SK-N-SH (cell line): ENCODE data around the gene EFCC1. TPM values are rescaled to one million over a fixed set of nuclear protein-coding genes. Genes with fewer than 3 reads are reported as not detected.
A peak's percentile ranks its signal among the peaks of the same experiment; 100 is the strongest.

Experiments
- CTCF ChIA-PET: fragments of 300-600, 350-600 bp; formaldehyde crosslinking; extraction: SDS; loops from one replicate; lab custom pipeline; 2021; lab: Yijun Ruan, JAX
- POLR2A ChIA-PET: fragments of 350-600 bp; sonication (Branson Sonifier 250); formaldehyde crosslinking; extraction: SDS; loops from one replicate; lab custom pipeline; 2020; ENCODE audit warnings: antibody characterized with exemption, inconsistent platforms; lab: Yijun Ruan, JAX
- DNase-seq: peaks from one replicate; pipeline ENCODE4 v3.0.0; 2012
- H2AFZ ChIP-seq: fragments of 200-600 bp; sonication (generic); 2 replicates; pipeline ENCODE4 v1.8.1; 2016; ENCODE audit warnings: antibody characterized with exemption, mild to moderate bottlenecking, low read depth
- H3F3A ChIP-seq: fragments of 200-600 bp; sonication (generic); replicated peaks from 2 replicates; pipeline ENCODE3; 2016; ENCODE audit warnings: antibody characterized with exemption, mild to moderate bottlenecking; ENCODE audit not compliant: insufficient read depth
- H3K27ac ChIP-seq, 2 experiments: fragments of 200-500 bp in 1 of 2; fragments of 200-600 bp in 1 of 2; sonication (Bioruptor generic) in 1 of 2; sonication (generic), shearing (Covaris generic) in 1 of 2; 2 replicates each; pipeline versions ENCODE4 v1.5.1 to v1.6.1; 2014 to 2016; ENCODE audit warnings: low read depth in 2 of 2, inconsistent platforms in 1 of 2, low read length in 1 of 2, mild to moderate bottlenecking in 1 of 2, mixed read lengths in 1 of 2
- H3K27me3 ChIP-seq: fragments of 200-600 bp; sonication (generic), shearing (Covaris generic); 2 replicates; pipeline ENCODE4 v1.6.1; 2016; ENCODE audit warnings: mixed run types; ENCODE audit not compliant: insufficient read depth
- H3K36me3 ChIP-seq, 2 experiments: fragments of 200-500 bp in 1 of 2; fragments of 200-600 bp in 1 of 2; sonication (Bioruptor generic) in 1 of 2; sonication (generic) in 1 of 2; replicated peaks in 1 of 2; 2 replicates each; pipeline versions ENCODE3 to v1.5.1; 2014 to 2016; ENCODE audit warnings: low read length in 1 of 2, mild to moderate bottlenecking in 1 of 2; ENCODE audit not compliant: insufficient read depth in 2 of 2, control insufficient read depth in 1 of 2
- H3K4me1 ChIP-seq, 2 experiments: fragments of 200-500 bp in 1 of 2; fragments of 200-600 bp in 1 of 2; sonication (Bioruptor generic) in 1 of 2; sonication (generic), shearing (Covaris generic) in 1 of 2; 2 replicates each; pipeline versions ENCODE4 v1.5.1 to v1.6.1; 2014 to 2016; ENCODE audit warnings: low read depth in 1 of 2, low read length in 1 of 2, mixed run types in 1 of 2; ENCODE audit not compliant: insufficient read depth in 2 of 2, control insufficient read depth in 1 of 2
- H3K4me2 ChIP-seq: fragments of 200-600 bp; sonication (generic), shearing (Covaris generic); 2 replicates; pipeline ENCODE4 v1.6.1; 2017; ENCODE audit warnings: mixed run types
- H3K4me3 ChIP-seq, 2 experiments: fragments of 200-500 bp in 1 of 2; fragments of 200-600 bp in 1 of 2; sonication (Bioruptor generic) in 1 of 2; sonication (generic), shearing (Covaris generic) in 1 of 2; 2 replicates each; pipeline versions ENCODE4 v1.5.1 to v1.8.1; 2014 to 2016; ENCODE audit warnings: low read depth in 2 of 2, inconsistent platforms in 1 of 2, low read length in 1 of 2, mild to moderate bottlenecking in 1 of 2, mixed read lengths in 1 of 2, moderate library complexity in 1 of 2
- H3K79me2 ChIP-seq: fragments of 200-600 bp; sonication (generic); 2 replicates; pipeline ENCODE4 v1.8.1; 2017; ENCODE audit warnings: mild to moderate bottlenecking; ENCODE audit not compliant: insufficient read depth
- H3K9ac ChIP-seq: fragments of 200-600 bp; sonication (generic); 2 replicates; pipeline ENCODE4 v1.6.1; 2017; ENCODE audit warnings: mixed run types
- H3K9me2 ChIP-seq: fragments of 200-600 bp; sonication (generic); 2 replicates; pipeline ENCODE4 v1.6.1; 2017; ENCODE audit warnings: mixed run types
- H3K9me3 ChIP-seq: fragments of 200-600 bp; sonication (generic); 2 replicates; pipeline ENCODE4 v1.6.1; 2017; ENCODE audit warnings: mixed run types, mild to moderate bottlenecking, moderate library complexity
- H4K20me1 ChIP-seq: fragments of 200-600 bp; sonication (generic); 2 replicates; pipeline ENCODE4 v1.6.1; 2017; ENCODE audit warnings: mild to moderate bottlenecking, mixed run types; ENCODE audit not compliant: insufficient read depth
- EP300 ChIP-seq, 2 experiments: IDR thresholded peaks; 2 replicates each; pipeline versions ENCODE4 v1.4.0 to v1.6.1; 2012; ENCODE audit warnings: borderline replicate concordance in 1 of 2, low read depth in 1 of 2, low read length in 1 of 2
- FOXJ3 ChIP-seq: sonication (generic); formaldehyde crosslinking; IDR thresholded peaks from 2 replicates; pipeline ENCODE4 v1.5.1; 2020; ENCODE audit warnings: mild to moderate bottlenecking, missing genetic modification reagents
- FOXM1 ChIP-seq: IDR thresholded peaks from 2 replicates; pipeline ENCODE4 v1.4.0; 2012; ENCODE audit warnings: low read depth, mild to moderate bottlenecking
- GATA2 ChIP-seq: sonication (generic); formaldehyde crosslinking; IDR thresholded peaks from 2 replicates; pipeline ENCODE4 v1.5.0; 2020; ENCODE audit warnings: mild to moderate bottlenecking, missing genetic modification reagents
- IRF3 ChIP-seq: fragments of 150-350 bp; IDR thresholded peaks from 2 replicates; pipeline ENCODE4 v1.6.1; 2016; ENCODE audit warnings: mild to moderate bottlenecking, low read depth, low read length
- MEF2A ChIP-seq: IDR thresholded peaks from 2 replicates; pipeline ENCODE4 v1.4.0; 2012; ENCODE audit warnings: low read depth, borderline replicate concordance
- MXI1 ChIP-seq: IDR thresholded peaks from 2 replicates; pipeline ENCODE4 v1.6.1; 2012; ENCODE audit warnings: mild to moderate bottlenecking, low read depth, low read length, improper control_type of control experiment
- NRF1 ChIP-seq: IDR thresholded peaks from 2 replicates; pipeline ENCODE4 v1.6.1; 2012; ENCODE audit warnings: low read depth, mild to moderate bottlenecking, low read length
- REST ChIP-seq: IDR thresholded peaks from 2 replicates; pipeline ENCODE4 v1.6.1; 2012; ENCODE audit warnings: mild to moderate bottlenecking, low read depth, low read length, moderate library complexity
- RFX5 ChIP-seq: IDR thresholded peaks from 2 replicates; pipeline ENCODE4 v1.6.1; 2012; ENCODE audit warnings: mild to moderate bottlenecking, improper control_type of control experiment, low read length
- SMC3 ChIP-seq: IDR thresholded peaks from 2 replicates; pipeline ENCODE4 v1.6.1; 2012; ENCODE audit warnings: low read depth, low read length, improper control_type of control experiment
- TAF1 ChIP-seq: IDR thresholded peaks from 2 replicates; pipeline ENCODE4 v1.6.1; 2012; ENCODE audit warnings: low read depth, mild to moderate bottlenecking, low read length, moderate library complexity, borderline replicate concordance
- TCF12 ChIP-seq: IDR thresholded peaks from 2 replicates; pipeline ENCODE4 v1.4.0; 2012
- TEAD4 ChIP-seq: IDR thresholded peaks from 2 replicates; pipeline ENCODE4 v1.4.0; 2012; ENCODE audit warnings: mild to moderate bottlenecking, borderline replicate concordance; ENCODE audit not compliant: insufficient read depth
- USF1 ChIP-seq: IDR thresholded peaks from 2 replicates; pipeline ENCODE4 v1.4.0; 2012; ENCODE audit warnings: low read depth, borderline replicate concordance
- YY1 ChIP-seq: IDR thresholded peaks from 2 replicates; pipeline ENCODE4 v1.4.0; 2012; ENCODE audit warnings: low read depth, mild to moderate bottlenecking
- WGBS: methylation state at CpG from one replicate; pipeline ENCODE4 v1.1.6; 2017; ENCODE audit warnings: low lambda C conversion rate; 5-methylcytosine and 5-hydroxymethylcytosine counted together
- polyA plus RNA-seq, 3 experiments: library from polyadenylated mRNA; depleted of rRNA; stranded (reverse); fragments of >200 nt; gene quantifications; 2 replicates each; pipeline ENCODE4 v1.2.3, GENCODE V29; 2012

EFCC1 gene
- not detected in 2 replicates for polyA plus RNA-seq (2012; rRNA removed)
- polyA plus RNA-seq (2012; cell fraction: cytosol; rRNA removed) = not detected in 2 replicates
- polyA plus RNA-seq (2012; cell fraction: nucleus; rRNA removed) = not detected in 2 replicates

- H3F3A ChIP-seq = no peaks in the 10 kb centered on the region
- no peaks in the 10 kb centered on the region for H3K9me2 ChIP-seq
- ChIA-PET POLR2A (no interaction called here), CTCF (interaction anchor here (1.3 to 1.6 kb wide), 2 partner anchors 16 to 244 kb away, joined by 5 read pairs; no protein-coding TSS in a partner anchor)
- H3K9me3 ChIP-seq = no peaks in the 10 kb centered on the region
- peaks cover 0 to 2% of the 10 kb centered on the region in 2 experiments; a peak in 1 of 4 replicates for H3K4me1 ChIP-seq
- no peak within 1 kb of the TSS for H3K9ac ChIP-seq
- 3% methylated on average over 16 of the region's 74 CpGs for WGBS
- no peak within 1 kb of the TSS for H2AFZ ChIP-seq
- H3K4me3 ChIP-seq = peak within 1 kb of the TSS in 1 of 2 experiments; percentile 19; a peak in 2 of 4 replicates
- TF ChIP-seq FOXJ3 (CRISPR knock-in tag) = no peak
- TF ChIP-seq TEAD4 = no peak
- no peak for TF ChIP-seq RFX5
- TF ChIP-seq NRF1 = no peak
- no peak for TF ChIP-seq REST
- no peak for TF ChIP-seq FOXM1
- TF ChIP-seq SMC3 = no peak
- TF ChIP-seq EP300 (IDR thresholded peaks at IDR 0.05; ENCODE audit: borderline replicate concordance in 1 of 2, low read depth in 1 of 2, low read length in 1 of 2) = no peak
- TF ChIP-seq YY1 = no peak
- TF ChIP-seq MXI1 = no peak
- TF ChIP-seq TCF12 = no peak
- TF ChIP-seq GATA2 = no peak
- H3K4me2 ChIP-seq = peak within 1 kb of the TSS; percentile 28; the same call in 1 of the 2 replicates
- DNase-seq = peak; percentile 71
- H3K27me3 ChIP-seq = peaks cover 51% of the 10 kb centered on the region
- H3K27ac ChIP-seq = no peak within 1 kb of the TSS
- no peaks in the 10 kb centered on the region for H4K20me1 ChIP-seq
- no peaks in the 10 kb centered on the region for H3K79me2 ChIP-seq
- H3K36me3 ChIP-seq = no peaks in the 10 kb centered on the region
These were observed at the start of gene EFCC1 for GRCh38 chr3:129001101-129001805. TSS of gene EFCC1 (plus strand) at chr3:129001304. CDS start at chr3:129001629, 325 bp downstream.

- Histone ChIP-seq H3K27me3 (no peaks in the 10 kb centered on the region), H3K9me3 (no peaks in the 10 kb centered on the region), H3K4me3 (no peak overlapping the region), H3K36me3 (no peaks in the 10 kb centered on the region), H3K4me1 (no peaks in the 10 kb centered on the region), H3K9me2 (no peaks in the 10 kb centered on the region), H4K20me1 (no peaks in the 10 kb centered on the region), H2AFZ (no peak overlapping the region), H3K9ac (no peak overlapping the region), H3K27ac (no peak overlapping the region), H3K79me2 (no peaks in the 10 kb centered on the region), H3K4me2 (no peak overlapping the region), H3F3A (no peaks in the 10 kb centered on the region)
- 83% methylated on average over 2 of the region's 2 CpGs for WGBS
- CTCF ChIA-PET = interaction anchor here (3.2 kb wide), 1 partner anchor 14 kb away, joined by 17 read pairs; no protein-coding TSS in a partner anchor
- no peak for DNase-seq
- POLR2A ChIA-PET = no interaction called here
- TF ChIP-seq USF1 = no peak
- no peak for TF ChIP-seq REST
- no peak for TF ChIP-seq TAF1
- TF ChIP-seq EP300 (IDR thresholded peaks at IDR 0.05; ENCODE audit: borderline replicate concordance in 1 of 2, low read depth in 1 of 2, low read length in 1 of 2) = no peak
- no peak for TF ChIP-seq YY1
- TF ChIP-seq MEF2A = no peak
- TF ChIP-seq GATA2 = no peak
- no peak for TF ChIP-seq FOXJ3 (CRISPR knock-in tag)
- TF ChIP-seq IRF3 = no peak
- TF ChIP-seq TEAD4 = no peak
These were observed 44.7 kb upstream of the EFCC1 start for GRCh38 chr3:128956440-128956839.
